ENCODE measurements around the gene TMEM41B.

- TF ChIP-seq POLR2A (IDR thresholded peaks at IDR 0.05) (no peak), CTCF (IDR thresholded peaks at IDR 0.05) (no peak)
Observed at GRCh38 chr11:9302448-9302847, 11.9 kb downstream of the TMEM41B start.

Measured in Peyer's patch (tissue), 4 donors.